Measurements from ENCODE around the gene MMS19.

Gene MMS19

DNA sequence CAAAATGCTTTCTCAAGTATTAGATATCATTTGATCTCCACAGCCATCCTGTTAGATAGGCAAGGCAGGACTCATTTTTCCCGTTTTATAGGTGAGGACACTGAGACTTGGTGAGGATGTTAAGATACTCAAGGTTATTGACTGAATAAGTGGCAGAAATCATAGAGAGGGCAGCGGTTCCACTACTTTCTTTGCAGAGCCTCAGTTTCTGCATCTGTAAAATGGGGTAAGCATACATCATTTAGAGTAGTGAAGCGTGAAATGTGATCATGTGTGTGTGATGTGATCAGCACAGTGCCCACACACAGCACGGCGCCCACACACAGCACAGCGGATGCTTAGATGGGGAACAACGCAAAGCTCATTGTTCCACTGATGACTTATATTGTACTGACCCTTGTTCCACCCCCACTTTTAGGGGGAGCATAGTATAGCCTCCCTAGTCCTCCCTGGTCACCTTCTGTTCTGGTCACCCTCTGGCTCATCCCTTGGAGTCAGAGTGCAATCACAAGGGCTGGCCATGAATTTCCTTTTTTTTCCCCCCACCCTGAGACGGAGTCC lies 11.0 kb upstream of the MMS19 start:
- Histone ChIP-seq H3K27ac (ENCODE audit: poor library complexity, severe bottlenecking) (no peak overlapping the region), H3K36me3 (ENCODE audit: low read depth) (no peaks in the 10 kb centered on the region), H3K9me3 (ENCODE audit: severe bottlenecking) (no peaks in the 10 kb centered on the region), H3K4me3 (ENCODE audit: severe bottlenecking) (no peak overlapping the region), H3K27me3 (ENCODE audit: insufficient read depth, poor library complexity, severe bottlenecking) (no peaks in the 10 kb centered on the region), H3K4me1 (ENCODE audit: insufficient read depth, poor library complexity, severe bottlenecking) (peaks cover 4% of the 10 kb centered on the region)
- TF ChIP-seq CTCF (IDR thresholded peaks at IDR 0.05; ENCODE audit: poor library complexity, severe bottlenecking) = no peak
- DNase-seq (ENCODE audit: low spot score) (no peak), ATAC-seq (ENCODE audit: low read depth) (no peak)

DNA sequence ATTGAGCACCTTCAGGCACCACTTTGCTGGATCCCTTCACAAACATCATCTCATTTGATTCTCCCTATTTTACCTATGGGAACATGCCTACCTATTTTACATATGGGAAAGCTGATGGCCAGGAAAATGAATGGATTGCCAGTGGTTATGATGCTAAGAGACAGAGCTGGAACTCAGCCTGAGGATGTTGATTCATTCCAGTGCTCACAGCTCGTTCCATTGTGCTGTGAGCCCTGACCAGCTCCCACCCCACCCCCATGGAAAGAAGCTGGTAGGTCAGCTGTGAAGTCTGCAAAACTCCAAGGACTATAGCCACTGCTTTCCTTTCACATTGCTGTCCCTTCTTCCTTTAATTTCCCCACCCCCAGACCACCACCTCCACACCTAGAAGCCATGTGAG lies 10.1 kb upstream of the MMS19 start:
- no peak overlapping the region for H3K27ac ChIP-seq (ENCODE audit: poor library complexity, severe bottlenecking)
- 0 out of 3 replicates have a peak, but pooled peaks have one; percentile 44 for ATAC-seq (ENCODE audit: low read depth)

GRCh38 chr10:97506199-97506991 lies 8.2 kb upstream of the MMS19 start:
- H3K27ac ChIP-seq (ENCODE audit: poor library complexity, severe bottlenecking) = no peak overlapping the region
- H3K4me1 ChIP-seq (ENCODE audit: insufficient read depth, poor library complexity, severe bottlenecking) = no peaks in the 10 kb centered on the region
- TF ChIP-seq CTCF (IDR thresholded peaks at IDR 0.05; ENCODE audit: poor library complexity, severe bottlenecking) = no peak
- no peaks in the 10 kb centered on the region for H3K36me3 ChIP-seq (ENCODE audit: low read depth)
- no peaks in the 10 kb centered on the region for H3K9me3 ChIP-seq (ENCODE audit: severe bottlenecking)
- no peak overlapping the region for H3K4me3 ChIP-seq (ENCODE audit: severe bottlenecking)
- no peak for ATAC-seq (ENCODE audit: low read depth)
- DNase-seq (ENCODE audit: low spot score) = no peak
- H3K27me3 ChIP-seq (ENCODE audit: insufficient read depth, poor library complexity, severe bottlenecking) = no peaks in the 10 kb centered on the region

More for the DNA sequence above, 10.1 kb upstream of the MMS19 start:
- H3K36me3 ChIP-seq (ENCODE audit: low read depth) = no peaks in the 10 kb centered on the region
- H3K4me1 ChIP-seq (ENCODE audit: insufficient read depth, poor library complexity, severe bottlenecking) = peaks cover 4% of the 10 kb centered on the region
- no peak for DNase-seq (ENCODE audit: low spot score)
- no peaks in the 10 kb centered on the region for H3K9me3 ChIP-seq (ENCODE audit: severe bottlenecking)
- no peak for TF ChIP-seq CTCF (IDR thresholded peaks at IDR 0.05; ENCODE audit: poor library complexity, severe bottlenecking)
- no peak overlapping the region for H3K4me3 ChIP-seq (ENCODE audit: severe bottlenecking)
- no peaks in the 10 kb centered on the region for H3K27me3 ChIP-seq (ENCODE audit: insufficient read depth, poor library complexity, severe bottlenecking)

DNA sequence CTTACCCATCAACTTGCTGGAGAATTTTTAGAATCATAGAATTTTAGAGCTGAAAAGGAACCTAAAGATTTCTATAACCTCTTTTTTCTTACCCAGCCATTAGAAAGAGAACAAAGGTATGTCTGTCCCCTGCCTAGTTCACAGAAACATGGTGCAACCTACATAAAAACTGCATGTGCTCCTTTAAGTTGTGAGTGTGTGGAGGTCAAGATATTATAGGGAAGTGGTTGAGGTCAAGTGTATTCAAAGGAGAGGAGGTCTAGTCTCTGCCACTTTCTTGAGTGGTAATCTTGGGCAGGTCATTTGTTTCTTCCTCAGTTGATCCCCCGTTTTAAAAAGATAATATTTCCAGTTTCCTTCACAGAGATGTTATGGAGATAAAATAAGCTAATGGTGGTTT lies 6.9 kb upstream of the MMS19 start:
- TF ChIP-seq CTCF (IDR thresholded peaks at IDR 0.05; ENCODE audit: poor library complexity, severe bottlenecking) = no peak
- Histone ChIP-seq H3K9me3 (ENCODE audit: severe bottlenecking) (no peaks in the 10 kb centered on the region), H3K4me3 (ENCODE audit: severe bottlenecking) (no peak overlapping the region), H3K27me3 (ENCODE audit: insufficient read depth, poor library complexity, severe bottlenecking) (no peaks in the 10 kb centered on the region), H3K4me1 (ENCODE audit: insufficient read depth, poor library complexity, severe bottlenecking) (peaks cover 3% of the 10 kb centered on the region), H3K36me3 (ENCODE audit: low read depth) (no peaks in the 10 kb centered on the region), H3K27ac (ENCODE audit: poor library complexity, severe bottlenecking) (no peak overlapping the region)
- ATAC-seq (ENCODE audit: low read depth) (no peak), DNase-seq (ENCODE audit: low spot score) (no peak)

GRCh38 chr10:97503406-97503805 lies 5.2 kb upstream of the MMS19 start:
- Histone ChIP-seq H3K27ac (ENCODE audit: poor library complexity, severe bottlenecking) (no peak overlapping the region), H3K4me3 (ENCODE audit: severe bottlenecking) (no peak overlapping the region), H3K27me3 (ENCODE audit: insufficient read depth, poor library complexity, severe bottlenecking) (no peaks in the 10 kb centered on the region), H3K36me3 (ENCODE audit: low read depth) (no peaks in the 10 kb centered on the region), H3K9me3 (ENCODE audit: severe bottlenecking) (no peaks in the 10 kb centered on the region), H3K4me1 (ENCODE audit: insufficient read depth, poor library complexity, severe bottlenecking) (peaks cover 4% of the 10 kb centered on the region)
- no peak for TF ChIP-seq CTCF (IDR thresholded peaks at IDR 0.05; ENCODE audit: poor library complexity, severe bottlenecking)
- DNase-seq (ENCODE audit: low spot score) (no peak), ATAC-seq (ENCODE audit: low read depth) (no peak)
